Right forelimb (tissue), 1 donor: ENCODE results near the gene MED22.
"Not testable (repeated sequence)": the region's sequence is repeated elsewhere in the genome, so short reads cannot be mapped to it uniquely, and the experiment has no call there.

Experiments
- DNase-seq: peaks from one replicate; pipeline ENCODE4 v3.0.0-alpha.2; 2018

MED22 gene

DNA sequence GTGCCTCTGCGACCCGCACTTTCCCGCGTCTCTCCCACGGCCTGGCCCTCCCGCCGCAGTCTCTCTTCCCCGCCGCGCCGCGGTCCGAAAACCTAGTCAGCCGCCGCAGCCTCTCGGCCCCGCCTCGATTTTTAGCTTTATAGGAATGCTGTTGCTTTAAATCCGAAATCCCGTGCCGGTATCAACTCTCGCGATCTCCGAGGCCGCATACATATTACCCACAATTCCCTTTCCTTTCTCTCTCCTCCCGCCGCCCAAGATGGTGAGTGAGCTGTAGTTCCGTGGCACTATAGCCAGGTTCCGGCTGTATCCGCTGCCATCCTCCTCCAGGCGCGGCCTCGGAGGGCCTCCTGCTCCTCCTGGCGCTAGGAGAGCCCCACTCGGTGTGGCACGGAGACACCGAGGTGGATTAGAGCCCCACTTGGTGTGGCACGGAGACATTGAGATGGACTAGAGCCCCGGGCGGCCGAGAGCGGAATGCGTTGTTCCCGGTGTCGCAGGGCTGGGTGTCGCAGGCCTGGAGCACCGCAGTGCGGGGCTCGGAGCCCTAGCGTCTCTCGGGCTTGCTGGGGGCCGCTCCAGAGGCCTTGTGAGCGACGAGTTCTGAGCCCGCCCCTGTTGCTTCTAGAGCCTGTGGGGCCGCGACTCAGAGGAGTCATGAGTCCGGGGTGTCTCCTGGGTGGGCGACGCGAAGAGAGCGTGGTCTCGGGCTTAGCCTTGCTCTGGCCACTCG, at the start of gene MED22, which contains the start of gene RPL7A:
MED22 (minus strand) TSS at position 147 of the 733 bp plus-strand sequence. CDS start 1,469 bp downstream, outside the sequence.
RPL7A (plus strand) TSS at position 234 of the 733 bp plus-strand sequence; CDS start at position 260, 26 bp downstream.
- peak; percentile 91 for DNase-seq

DNA sequence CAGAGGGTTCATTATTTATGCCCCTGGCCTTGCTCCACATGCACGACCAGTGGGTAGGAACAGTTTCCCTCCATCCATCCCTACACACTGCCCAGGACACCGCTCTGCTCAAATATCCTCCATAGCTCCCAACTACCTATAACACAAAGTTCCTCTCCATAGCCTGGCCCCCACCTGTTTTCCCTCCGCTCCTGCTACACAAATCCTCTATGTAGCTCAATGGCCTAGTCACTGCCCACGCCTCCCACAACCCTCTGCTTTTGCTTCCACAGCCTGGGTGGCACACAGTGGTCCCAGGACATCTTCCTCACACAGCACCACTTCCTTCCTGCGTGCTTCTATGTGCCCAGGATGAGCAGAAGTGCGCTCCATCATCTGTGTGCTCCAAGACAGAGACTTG, 49.4 kb upstream of the MED22 start:
- no peak for DNase-seq

GRCh38 chr9:133396952-133397351, 49.0 kb upstream of the MED22 start:
- no peak for DNase-seq

GRCh38 chr9:133394687-133395271, 46.8 kb upstream of the MED22 start:
- DNase-seq: no peak

DNA sequence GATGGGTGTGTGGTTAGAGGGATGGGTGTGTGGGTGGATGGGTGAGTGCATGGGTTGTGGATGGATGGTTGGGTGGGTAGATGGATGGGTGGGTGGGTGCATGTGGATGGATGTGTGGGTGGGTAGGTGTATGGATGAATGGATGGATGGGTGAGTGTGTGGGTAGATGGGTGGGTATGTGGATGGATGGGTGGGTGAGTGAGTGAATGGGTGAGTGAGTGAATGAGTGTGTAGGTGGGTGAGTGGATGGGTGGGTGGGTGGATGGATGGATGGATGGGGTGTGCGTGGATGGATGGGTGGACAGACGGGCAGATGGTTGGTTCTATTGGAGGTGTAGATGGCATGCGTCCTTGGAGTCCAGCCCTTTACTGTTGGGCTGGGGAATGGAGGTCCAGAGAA, 45.5 kb upstream of the MED22 start:
- no peak for DNase-seq

DNA sequence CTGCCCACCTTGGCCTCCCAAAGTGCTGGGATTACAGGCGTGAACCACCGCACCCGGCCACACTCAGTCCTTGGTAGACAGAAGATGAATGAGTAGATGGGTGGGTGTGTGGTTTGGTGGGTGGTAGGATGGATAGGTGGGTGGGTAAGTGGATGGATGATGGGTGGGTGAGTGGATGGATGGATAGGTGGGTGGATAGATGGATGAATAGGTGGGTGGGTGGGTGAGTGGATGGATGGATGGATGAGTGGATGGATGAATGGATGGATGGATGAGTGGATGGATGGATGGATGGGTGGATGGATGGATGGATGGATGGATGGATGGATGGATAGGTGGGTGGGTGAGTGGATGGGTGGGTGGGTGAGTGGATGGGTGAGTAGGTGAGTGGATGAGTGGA, 44.4 kb upstream of the MED22 start:
- DNase-seq: not testable (repeated sequence)

DNA sequence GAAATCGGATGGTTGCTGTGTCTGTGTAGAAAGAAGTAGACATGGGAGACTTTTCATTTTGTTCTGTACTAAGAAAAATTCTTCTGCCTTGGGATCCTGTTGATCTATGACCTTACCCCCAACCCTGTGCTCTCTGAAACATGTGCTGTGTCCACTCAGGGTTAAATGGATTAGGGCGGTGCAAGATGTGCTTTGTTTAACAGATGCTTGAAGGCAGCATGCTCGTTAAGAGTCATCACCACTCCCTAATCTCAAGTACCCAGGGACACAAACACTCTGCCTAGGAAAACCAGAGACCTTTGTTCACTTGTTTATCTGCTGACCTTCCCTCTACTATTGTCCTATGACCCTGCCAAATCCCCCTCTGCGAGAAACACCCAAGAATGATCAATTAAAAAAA, 43.5 kb upstream of the MED22 start:
- not testable (repeated sequence) for DNase-seq

DNA sequence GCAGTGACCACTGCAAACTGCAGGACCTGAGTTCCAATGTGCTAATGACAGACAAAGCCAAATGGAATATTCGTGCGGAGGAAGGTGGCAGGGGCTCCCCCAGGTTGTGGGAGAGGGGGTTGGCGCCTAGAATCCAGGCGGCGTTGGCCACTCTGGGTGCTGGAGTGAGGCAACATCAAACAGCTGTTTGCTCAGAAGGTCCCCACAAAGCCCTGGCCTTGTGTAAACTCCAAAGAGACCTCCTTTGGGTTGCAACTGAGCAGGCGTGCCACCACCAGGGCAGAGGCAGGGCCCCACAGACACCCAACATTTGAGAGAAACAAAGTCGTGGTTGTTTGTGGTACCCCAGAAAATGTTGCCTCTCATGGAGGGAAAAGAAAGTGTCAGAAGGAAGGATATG, 42.8 kb upstream of the MED22 start:
- no peak for DNase-seq

- DNase-seq: no peak
Observed at GRCh38 chr9:133389562-133389961, 41.6 kb upstream of the MED22 start.

- DNase-seq: no peak
Observed at GRCh38 chr9:133389025-133389557, 41.2 kb upstream of the MED22 start.

GRCh38 chr9:133387680-133388079, 39.7 kb upstream of the MED22 start:
- DNase-seq: no peak

GRCh38 chr9:133386338-133386737, 38.4 kb upstream of the MED22 start:
- DNase-seq: no peak

GRCh38 chr9:133385452-133385851, 37.5 kb upstream of the MED22 start:
- no peak for DNase-seq

DNA sequence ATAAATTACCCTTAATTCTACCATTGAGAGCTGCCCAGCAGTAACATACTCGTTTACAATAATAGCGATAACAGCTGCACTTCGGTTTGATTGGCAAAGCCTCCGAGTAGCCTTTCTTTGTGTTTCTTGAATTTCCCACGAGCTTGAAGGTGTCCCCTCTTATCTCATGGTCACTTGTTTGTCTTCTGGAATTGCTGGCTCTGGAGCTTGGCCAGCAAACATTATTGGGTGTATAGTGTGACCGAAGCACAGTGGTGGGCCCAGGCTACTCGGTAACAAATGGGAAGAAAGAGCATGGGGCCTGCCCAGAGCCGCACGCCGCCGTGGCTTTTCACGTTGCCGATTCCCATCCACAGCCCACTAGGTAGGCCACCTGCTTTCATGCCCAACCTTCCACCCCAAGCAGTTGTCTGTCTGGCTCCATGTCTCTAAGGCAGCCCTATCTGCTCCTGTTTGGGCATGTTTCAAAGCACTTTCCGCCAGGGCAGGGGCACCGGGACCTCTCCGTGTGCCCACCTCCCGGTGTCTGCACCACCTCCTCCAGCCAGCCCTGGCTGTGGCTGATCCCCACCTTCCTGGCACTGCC, 36.9 kb upstream of the MED22 start:
- DNase-seq: no peak

GRCh38 chr9:133383438-133383837, 35.5 kb upstream of the MED22 start:
- DNase-seq: no peak

GRCh38 chr9:133382507-133383141, 34.7 kb upstream of the MED22 start:
- no peak for DNase-seq

DNA sequence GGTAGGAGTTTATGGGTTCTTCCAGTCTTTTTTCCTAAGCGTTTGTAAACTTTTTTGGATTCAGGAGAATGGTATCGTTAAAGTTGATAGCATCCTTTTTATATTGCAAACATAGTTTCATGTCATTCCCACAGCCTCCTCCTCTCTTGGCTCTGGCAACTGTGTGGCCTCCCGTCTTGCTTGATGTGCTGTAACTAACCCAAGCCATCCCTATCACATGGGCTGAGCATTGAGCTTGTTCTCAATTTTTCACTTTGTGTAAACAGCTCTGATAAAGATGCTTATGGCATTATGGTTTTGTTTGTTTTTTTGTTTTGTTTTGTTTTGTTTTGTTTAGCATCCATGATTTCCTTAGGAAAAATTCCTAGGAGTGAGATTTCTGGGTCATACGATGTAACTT, 32.8 kb upstream of the MED22 start:
- no peak for DNase-seq

GRCh38 chr9:133379153-133380086, 31.5 kb upstream of the MED22 start:
- no peak for DNase-seq

DNA sequence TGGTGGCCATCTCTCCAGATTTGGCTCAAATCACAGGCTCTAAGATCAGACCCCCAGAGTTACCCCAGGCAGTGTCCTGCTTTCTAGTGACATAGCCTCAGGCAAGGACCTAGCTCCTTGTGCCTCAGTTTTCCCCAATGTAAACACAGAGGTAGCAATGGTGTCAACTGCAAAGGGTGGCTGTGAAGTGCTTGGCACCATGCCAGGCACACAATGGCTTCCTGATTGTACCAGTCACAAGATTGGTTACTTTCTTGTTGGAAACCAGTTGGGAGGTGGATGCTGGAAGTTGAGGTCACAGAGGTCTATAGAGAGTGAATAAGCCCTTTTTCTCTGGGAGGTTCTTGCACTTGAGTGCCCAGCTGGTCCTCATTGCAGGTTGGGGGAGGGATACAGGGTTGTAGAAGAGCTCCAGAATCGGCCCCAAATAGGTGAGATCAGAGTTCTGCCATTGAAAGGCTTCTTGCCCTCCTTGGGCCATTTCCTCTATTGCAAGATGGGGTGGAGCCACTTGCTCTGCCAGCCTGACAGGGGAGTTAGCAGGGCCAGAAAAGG, 30.6 kb upstream of the MED22 start:
- no peak for DNase-seq

DNA sequence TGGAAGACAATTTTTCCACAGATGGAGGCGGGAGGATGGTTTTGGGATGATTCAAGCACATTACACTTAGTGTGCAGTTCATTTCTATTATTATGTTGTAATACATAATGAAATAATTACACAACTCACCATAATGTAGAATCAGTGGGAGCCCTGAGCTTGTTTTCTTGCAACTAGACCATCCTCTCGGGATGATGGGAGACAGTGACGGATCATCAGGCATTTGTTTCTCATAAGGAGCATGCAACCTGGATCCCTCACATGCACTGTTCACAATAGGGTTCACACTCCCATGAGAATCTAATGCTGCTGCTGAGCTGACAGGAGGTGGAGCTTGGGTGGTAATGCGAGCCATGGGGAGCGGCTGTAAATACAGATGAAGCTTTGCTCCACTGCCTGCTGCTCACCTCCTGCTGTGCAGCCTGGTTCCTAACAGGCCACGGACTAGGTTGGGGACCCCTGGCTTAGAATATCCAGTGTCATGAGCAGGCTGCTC, 29.8 kb upstream of the MED22 start:
- no peak for DNase-seq

DNA sequence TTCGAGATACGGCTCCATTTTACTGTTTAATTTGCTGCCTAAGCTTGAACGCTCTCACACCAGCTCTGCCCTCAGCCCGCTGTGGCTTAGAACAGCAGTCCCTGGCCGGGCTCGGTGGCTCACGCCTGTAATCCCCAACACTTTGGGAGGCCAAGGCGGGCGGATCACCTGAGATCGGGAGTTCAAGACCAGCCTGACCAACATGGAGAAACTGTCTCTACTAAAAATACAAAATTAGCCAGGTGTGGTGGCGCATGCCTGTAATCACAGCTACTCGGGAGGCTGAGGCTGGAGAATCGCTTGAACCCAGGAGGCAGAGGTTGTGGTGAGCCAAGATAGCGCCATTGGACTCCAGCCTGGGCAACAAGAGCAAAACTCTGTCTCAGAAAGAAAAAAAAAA, 29.3 kb upstream of the MED22 start:
- DNase-seq: not testable (repeated sequence)
